Measurements from ENCODE around the gene NCAN. TPM values are rescaled to one million over a fixed set of nuclear protein-coding genes. Genes with fewer than 3 reads are reported as not detected.

Gene NCAN
- total RNA-seq, 1 experiment from 2014 or later, result not detected

- Histone ChIP-seq H3K36me3 (ENCODE audit: control insufficient read depth, insufficient read depth, low read length) (no peaks in the 10 kb centered on the region), H3K4me3 (ENCODE audit: low read depth, low read length) (no peak overlapping the region), H3K9me3 (no peaks in the 10 kb centered on the region), H3K4me1 (no peaks in the 10 kb centered on the region), H3K27me3 (replicated peaks; ENCODE audit: control insufficient read depth, insufficient read depth, low read length) (no peaks in the 10 kb centered on the region)
- BruUV-seq (replicated peaks), result no TSS peak
- H3K4me3 Mint-ChIP-seq (ENCODE audit: unreplicated experiment), result no peak overlapping the region
- H3K9me3 Mint-ChIP-seq (ENCODE audit: unreplicated experiment), result no peaks in the 10 kb centered on the region
- no peak for DNase-seq
- H3K4me1 Mint-ChIP-seq (ENCODE audit: low read depth, unreplicated experiment), result no peaks in the 10 kb centered on the region
- CTCF ChIA-PET, result no interaction called here
- POLR2A ChIA-PET, result no interaction called here
- H3K36me3 Mint-ChIP-seq (ENCODE audit: insufficient read depth, unreplicated experiment), result peaks cover 41% of the 10 kb centered on the region
- intact Hi-C loops (cut with micrococcal nuclease; ENCODE audit: unreplicated experiment), result no loop called here
- H3K27ac Mint-ChIP-seq (ENCODE audit: unreplicated experiment), result no peak overlapping the region
- no peak for TF ChIP-seq CTCF (IDR thresholded peaks at IDR 0.05; ENCODE audit: insufficient read depth in 1 of 2, low read depth in 1 of 2, low read length in 1 of 2, severe bottlenecking in 1 of 2, unreplicated experiment in 1 of 2)
- no peaks in the 10 kb centered on the region for H3K27me3 Mint-ChIP-seq (ENCODE audit: insufficient read depth, unreplicated experiment)
Observed at GRCh38 chr19:19294914-19295313, 83.2 kb downstream of the NCAN start.

- no peaks in the 10 kb centered on the region; the same call in 1 of the 2 replicates for H3K36me3 ChIP-seq (ENCODE audit: control insufficient read depth, insufficient read depth, low read length)
- no peak overlapping the region for H3K27ac Mint-ChIP-seq (ENCODE audit: unreplicated experiment)
- CTCF ChIA-PET, result interaction anchor here (0.6 to 1.0 kb wide), 2 partner anchors 12 to 65 kb away, joined by 3 read pairs; no protein-coding TSS in a partner anchor
Observed at GRCh38 chr19:19296953-19297689, 85.4 kb downstream of the NCAN start.

GRCh38 chr19:19297759-19298158 is 86.0 kb downstream of the NCAN start:
- H3K4me3 Mint-ChIP-seq (ENCODE audit: unreplicated experiment), result no peak overlapping the region
- Histone ChIP-seq H3K4me1 (no peaks in the 10 kb centered on the region), H3K4me3 (ENCODE audit: low read depth, low read length) (no peak overlapping the region), H3K9me3 (no peaks in the 10 kb centered on the region), H3K36me3 (ENCODE audit: control insufficient read depth, insufficient read depth, low read length) (no peaks in the 10 kb centered on the region; the same call in 1 of the 2 replicates), H3K27me3 (replicated peaks; ENCODE audit: control insufficient read depth, insufficient read depth, low read length) (no peaks in the 10 kb centered on the region)
- no peak for DNase-seq
- no peaks in the 10 kb centered on the region for H3K9me3 Mint-ChIP-seq (ENCODE audit: unreplicated experiment)
- no peaks in the 10 kb centered on the region for H3K27me3 Mint-ChIP-seq (ENCODE audit: insufficient read depth, unreplicated experiment)
- H3K4me1 Mint-ChIP-seq (ENCODE audit: low read depth, unreplicated experiment), result no peaks in the 10 kb centered on the region
- ChIA-PET POLR2A (no interaction called here), CTCF (interaction anchor here (1.0 kb wide), 1 partner anchor 13 kb away, joined by 3 read pairs; no protein-coding TSS in a partner anchor)
- no peak overlapping the region for H3K27ac Mint-ChIP-seq (ENCODE audit: unreplicated experiment)
- intact Hi-C loops (cut with micrococcal nuclease; ENCODE audit: unreplicated experiment), result no loop called here
- TF ChIP-seq CTCF (IDR thresholded peaks at IDR 0.05; ENCODE audit: insufficient read depth in 1 of 2, low read depth in 1 of 2, low read length in 1 of 2, severe bottlenecking in 1 of 2, unreplicated experiment in 1 of 2), result no peak
- peaks cover 22% of the 10 kb centered on the region for H3K36me3 Mint-ChIP-seq (ENCODE audit: insufficient read depth, unreplicated experiment)
- no TSS peak for BruUV-seq (replicated peaks)

More at GRCh38 chr19:19296953-19297689, 85.4 kb downstream of the NCAN start:
- Mint-ChIP-seq H3K27me3 (ENCODE audit: insufficient read depth, unreplicated experiment) (no peaks in the 10 kb centered on the region), H3K9me3 (ENCODE audit: unreplicated experiment) (no peaks in the 10 kb centered on the region), H3K36me3 (ENCODE audit: insufficient read depth, unreplicated experiment) (peaks cover 27% of the 10 kb centered on the region), H3K4me1 (ENCODE audit: low read depth, unreplicated experiment) (no peaks in the 10 kb centered on the region), H3K4me3 (ENCODE audit: unreplicated experiment) (no peak overlapping the region)
- no peak for DNase-seq
- Histone ChIP-seq H3K27me3 (replicated peaks; ENCODE audit: control insufficient read depth, insufficient read depth, low read length) (no peaks in the 10 kb centered on the region), H3K4me1 (no peaks in the 10 kb centered on the region), H3K9me3 (no peaks in the 10 kb centered on the region), H3K4me3 (ENCODE audit: low read depth, low read length) (no peak overlapping the region)
- POLR2A ChIA-PET, result no interaction called here
- no peak for TF ChIP-seq CTCF (IDR thresholded peaks at IDR 0.05; ENCODE audit: insufficient read depth in 1 of 2, low read depth in 1 of 2, low read length in 1 of 2, severe bottlenecking in 1 of 2, unreplicated experiment in 1 of 2)
- intact Hi-C loops (cut with micrococcal nuclease; ENCODE audit: unreplicated experiment), result no loop called here
- BruUV-seq (replicated peaks), result no TSS peak
